GM12872 (cell line): Measurements from ENCODE around the gene PDGFD.

Experiments used
- TF ChIP-seq, protein P1 (sequence below): IDR thresholded peaks from 3 replicates; pipeline ENCODE4 v1.5.1; 2011; ENCODE audit warnings: low read depth, mild to moderate bottlenecking, low read length, moderate library complexity; ENCODE audit not compliant: insufficient read depth

PDGFD gene

GRCh38 chr11:103902994-103903393 lies 261.0 kb downstream of the PDGFD start:
- TF ChIP-seq, protein P1, sequence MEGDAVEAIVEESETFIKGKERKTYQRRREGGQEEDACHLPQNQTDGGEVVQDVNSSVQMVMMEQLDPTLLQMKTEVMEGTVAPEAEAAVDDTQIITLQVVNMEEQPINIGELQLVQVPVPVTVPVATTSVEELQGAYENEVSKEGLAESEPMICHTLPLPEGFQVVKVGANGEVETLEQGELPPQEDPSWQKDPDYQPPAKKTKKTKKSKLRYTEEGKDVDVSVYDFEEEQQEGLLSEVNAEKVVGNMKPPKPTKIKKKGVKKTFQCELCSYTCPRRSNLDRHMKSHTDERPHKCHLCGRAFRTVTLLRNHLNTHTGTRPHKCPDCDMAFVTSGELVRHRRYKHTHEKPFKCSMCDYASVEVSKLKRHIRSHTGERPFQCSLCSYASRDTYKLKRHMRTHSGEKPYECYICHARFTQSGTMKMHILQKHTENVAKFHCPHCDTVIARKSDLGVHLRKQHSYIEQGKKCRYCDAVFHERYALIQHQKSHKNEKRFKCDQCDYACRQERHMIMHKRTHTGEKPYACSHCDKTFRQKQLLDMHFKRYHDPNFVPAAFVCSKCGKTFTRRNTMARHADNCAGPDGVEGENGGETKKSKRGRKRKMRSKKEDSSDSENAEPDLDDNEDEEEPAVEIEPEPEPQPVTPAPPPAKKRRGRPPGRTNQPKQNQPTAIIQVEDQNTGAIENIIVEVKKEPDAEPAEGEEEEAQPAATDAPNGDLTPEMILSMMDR: no peak

DNA sequence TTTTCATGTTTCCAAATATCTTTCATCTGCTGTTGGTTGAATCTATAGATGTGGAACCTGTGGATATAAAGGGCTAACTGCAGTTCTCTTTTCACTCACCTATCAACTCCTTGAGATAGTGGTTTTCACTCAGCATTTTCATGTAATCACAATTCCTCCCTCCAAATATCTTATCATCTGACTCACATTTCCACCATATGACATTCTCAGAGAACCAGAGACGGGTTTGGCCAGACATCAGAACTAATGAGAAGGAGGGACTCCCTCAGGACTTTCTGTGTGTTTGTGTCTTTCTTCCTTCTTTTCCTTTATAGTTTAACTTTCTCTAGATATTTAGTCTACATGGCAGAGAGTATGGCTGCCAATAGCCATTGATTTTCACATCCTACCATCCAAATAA lies 262.3 kb downstream of the PDGFD start:
- TF ChIP-seq, protein P1: no peak

GRCh38 chr11:103898577-103899336 lies 265.2 kb downstream of the PDGFD start:
- TF ChIP-seq, protein P1: no peak

GRCh38 chr11:103898065-103898464 lies 265.9 kb downstream of the PDGFD start:
- TF ChIP-seq, protein P1: no peak

DNA sequence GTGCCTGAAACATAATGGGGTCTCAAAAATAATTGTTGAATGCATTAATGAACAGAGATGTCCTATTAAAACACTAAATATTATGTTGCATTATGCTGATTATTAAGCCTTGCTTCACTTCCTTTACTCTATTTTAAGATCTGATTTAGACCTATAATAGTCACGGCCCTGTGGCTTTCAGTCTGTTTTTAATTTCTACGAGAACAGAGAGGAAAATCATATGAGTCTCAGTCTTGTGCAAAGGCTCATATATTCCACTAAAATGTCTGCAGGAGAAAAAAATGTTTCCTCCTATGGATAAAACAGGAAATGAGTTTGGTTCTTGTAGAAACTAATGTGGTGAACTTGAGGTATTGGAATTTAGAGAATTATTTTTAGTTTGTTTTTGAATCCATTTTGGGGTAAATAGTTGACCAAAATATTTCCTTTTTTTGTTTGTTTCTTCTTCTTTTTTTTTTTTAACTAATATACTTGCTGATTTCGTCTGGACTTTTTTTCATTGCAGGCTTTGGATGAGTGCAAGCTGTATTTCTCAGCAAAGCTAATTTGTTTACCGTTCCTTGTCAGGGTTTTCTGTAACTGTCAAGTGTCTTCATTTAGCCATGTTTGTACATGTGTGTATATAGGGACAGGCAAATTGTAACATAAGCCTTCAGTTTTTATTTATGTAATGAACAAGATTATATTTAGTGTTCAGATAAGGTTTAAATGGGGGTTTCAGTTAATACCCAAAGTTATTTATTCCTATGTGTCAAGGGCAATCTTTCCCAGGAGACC lies 266.6 kb downstream of the PDGFD start:
- TF ChIP-seq, protein P1: no peak

DNA sequence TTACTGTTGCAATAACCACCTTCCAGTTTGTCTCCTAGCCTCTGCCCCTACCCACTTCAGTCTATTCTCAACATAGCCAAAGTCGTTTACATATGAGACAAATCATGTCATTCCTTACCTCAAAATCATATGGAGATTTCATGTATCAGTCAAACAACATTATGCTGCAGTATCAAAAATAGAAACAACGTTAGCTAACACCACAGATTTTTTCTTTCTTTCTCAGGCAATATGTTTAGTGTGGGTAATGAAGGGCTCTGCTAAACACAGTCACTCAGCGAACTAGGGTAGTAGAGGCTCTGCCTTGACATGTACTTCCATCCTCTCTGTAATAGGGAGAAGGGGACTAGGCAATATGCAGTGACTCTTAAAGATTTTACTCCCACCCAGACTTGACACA lies 268.8 kb downstream of the PDGFD start:
- TF ChIP-seq, protein P1: no peak

DNA sequence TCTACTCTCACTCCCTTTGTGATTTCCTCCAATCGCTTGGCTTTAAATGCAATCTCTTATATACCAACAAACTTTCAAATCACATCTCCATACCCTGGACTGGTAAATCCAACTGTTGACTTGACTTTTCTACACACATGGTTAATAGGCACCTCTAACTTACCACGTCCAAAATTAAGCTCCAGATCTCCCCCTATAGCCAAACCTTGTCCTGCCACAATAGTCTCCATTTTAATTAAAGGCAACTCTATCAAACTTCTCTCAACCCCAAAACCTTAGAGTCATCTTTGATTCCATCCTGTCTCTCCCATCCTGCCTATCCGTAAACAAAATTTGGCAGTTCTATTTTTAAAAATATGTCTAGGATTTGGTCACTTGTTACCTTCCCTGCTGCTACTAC lies 269.3 kb downstream of the PDGFD start:
- TF ChIP-seq, protein P1: no peak
